Measurements from ENCODE around the gene MRGPRD. TPM values are rescaled to one million over a fixed set of nuclear protein-coding genes. Genes with fewer than 3 reads are reported as not detected.

The MRGPRD gene
- total and polyA plus RNA-seq, 4 donors: not detected

DNA sequence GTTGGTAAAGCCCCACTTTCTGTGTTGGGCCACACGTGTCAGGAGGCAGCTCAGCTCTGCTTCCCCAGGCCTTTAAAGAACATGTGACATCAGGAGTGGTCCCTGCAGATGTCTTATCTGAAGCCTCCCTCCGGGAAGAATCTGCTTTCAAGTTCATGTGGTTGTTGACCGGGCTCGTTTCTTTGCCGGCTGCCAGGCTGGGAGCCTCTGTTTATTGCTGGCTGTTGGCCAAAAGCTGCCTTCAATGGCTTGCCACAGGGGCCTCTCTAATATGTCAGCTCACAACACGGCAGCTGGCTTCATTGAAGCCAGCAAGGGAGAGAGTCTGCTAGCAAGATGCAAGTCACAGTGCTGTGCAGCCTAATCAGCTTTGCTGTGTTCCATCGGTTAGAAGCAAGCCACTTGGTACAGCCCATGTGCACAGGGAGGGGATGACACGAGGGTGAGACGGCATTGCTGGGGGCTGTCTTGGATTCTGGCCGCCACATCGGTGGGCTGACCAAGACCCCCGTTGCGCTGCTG lies 17.7 kb upstream of the MRGPRD start:
- DNase-seq (ENCODE audit: low spot score): no peak
- Histone ChIP-seq H3K9ac (ENCODE audit: low read depth in 1 of 2, low read length in 2 of 2) (no peak overlapping the region), H3K27me3 (ENCODE audit: control insufficient read depth in 4 of 4, insufficient read depth in 4 of 4, low read length in 3 of 4) (no peaks in the 10 kb centered on the region), H3K9me3 (ENCODE audit: control insufficient read depth in 4 of 4, low read length in 3 of 4) (no peaks in the 10 kb centered on the region), H3K27ac (ENCODE audit: low read depth in 1 of 2, low read length in 2 of 2) (no peak overlapping the region), H3K4me3 (ENCODE audit: low read depth in 1 of 3, low read length in 3 of 3) (no peak overlapping the region), H3K4me1 (ENCODE audit: control insufficient read depth in 4 of 4, insufficient read depth in 4 of 4, low read length in 3 of 4) (peaks cover 8 to 24% (median 13%) of the 10 kb centered on the region in 4 donors), H3K36me3 (ENCODE audit: control insufficient read depth in 4 of 4, insufficient read depth in 3 of 4, low read depth in 1 of 4, low read length in 3 of 4) (no peaks in the 10 kb centered on the region)
- WGBS: 42% methylated on average over 13 of the region's 13 CpGs
- TF ChIP-seq JUND (IDR thresholded peaks at IDR 0.05) (no peak), SP1 (IDR thresholded peaks at IDR 0.05) (no peak), YY1 (IDR thresholded peaks at IDR 0.05) (no peak), HNF4G (IDR thresholded peaks at IDR 0.05) (no peak), NR2F2 (IDR thresholded peaks at IDR 0.05) (no peak), TAF1 (conservative IDR thresholded peaks at IDR 0.05) (no peak), EGR1 (IDR thresholded peaks at IDR 0.05; ENCODE audit: low read depth in 2 of 2) (no peak)
- TF ChIP-seq, protein P1, sequence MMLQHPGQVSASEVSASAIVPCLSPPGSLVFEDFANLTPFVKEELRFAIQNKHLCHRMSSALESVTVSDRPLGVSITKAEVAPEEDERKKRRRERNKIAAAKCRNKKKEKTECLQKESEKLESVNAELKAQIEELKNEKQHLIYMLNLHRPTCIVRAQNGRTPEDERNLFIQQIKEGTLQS (IDR thresholded peaks at IDR 0.05): no peak
- TF ChIP-seq, protein P2, sequence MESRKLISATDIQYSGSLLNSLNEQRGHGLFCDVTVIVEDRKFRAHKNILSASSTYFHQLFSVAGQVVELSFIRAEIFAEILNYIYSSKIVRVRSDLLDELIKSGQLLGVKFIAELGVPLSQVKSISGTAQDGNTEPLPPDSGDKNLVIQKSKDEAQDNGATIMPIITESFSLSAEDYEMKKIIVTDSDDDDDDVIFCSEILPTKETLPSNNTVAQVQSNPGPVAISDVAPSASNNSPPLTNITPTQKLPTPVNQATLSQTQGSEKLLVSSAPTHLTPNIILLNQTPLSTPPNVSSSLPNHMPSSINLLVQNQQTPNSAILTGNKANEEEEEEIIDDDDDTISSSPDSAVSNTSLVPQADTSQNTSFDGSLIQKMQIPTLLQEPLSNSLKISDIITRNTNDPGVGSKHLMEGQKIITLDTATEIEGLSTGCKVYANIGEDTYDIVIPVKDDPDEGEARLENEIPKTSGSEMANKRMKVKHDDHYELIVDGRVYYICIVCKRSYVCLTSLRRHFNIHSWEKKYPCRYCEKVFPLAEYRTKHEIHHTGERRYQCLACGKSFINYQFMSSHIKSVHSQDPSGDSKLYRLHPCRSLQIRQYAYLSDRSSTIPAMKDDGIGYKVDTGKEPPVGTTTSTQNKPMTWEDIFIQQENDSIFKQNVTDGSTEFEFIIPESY (IDR thresholded peaks at IDR 0.05): no peak

DNA sequence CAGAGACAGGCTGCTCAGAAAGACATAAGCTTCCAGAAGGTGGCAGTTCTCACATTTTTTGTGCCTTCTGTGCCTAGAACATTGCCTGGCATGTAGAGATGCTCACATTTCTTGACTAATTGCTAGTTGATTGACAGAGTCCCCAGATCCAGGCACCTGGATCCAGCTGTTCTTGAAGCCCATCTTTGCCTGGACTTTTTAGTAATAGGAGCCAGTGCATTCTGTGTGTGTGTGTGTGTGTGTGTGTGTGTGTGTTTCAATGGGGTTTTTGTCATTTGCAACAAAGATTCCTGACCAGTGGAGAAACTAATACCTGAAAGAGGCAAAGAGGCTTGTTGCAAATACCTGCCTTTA lies 17.2 kb upstream of the MRGPRD start:
- Histone ChIP-seq H3K4me3 (ENCODE audit: low read depth in 1 of 3, low read length in 3 of 3) (no peak overlapping the region), H3K36me3 (ENCODE audit: control insufficient read depth in 4 of 4, insufficient read depth in 3 of 4, low read depth in 1 of 4, low read length in 3 of 4) (no peaks in the 10 kb centered on the region), H3K9me3 (ENCODE audit: control insufficient read depth in 4 of 4, low read length in 3 of 4) (no peaks in the 10 kb centered on the region), H3K27me3 (ENCODE audit: control insufficient read depth in 4 of 4, insufficient read depth in 4 of 4, low read length in 3 of 4) (no peaks in the 10 kb centered on the region), H3K27ac (ENCODE audit: low read depth in 1 of 2, low read length in 2 of 2) (no peak overlapping the region), H3K9ac (ENCODE audit: low read depth in 1 of 2, low read length in 2 of 2) (no peak overlapping the region), H3K4me1 (ENCODE audit: control insufficient read depth in 4 of 4, insufficient read depth in 4 of 4, low read length in 3 of 4) (peaks cover 8 to 24% (median 13%) of the 10 kb centered on the region in 4 donors)
- DNase-seq (ENCODE audit: low spot score): no peak
- TF ChIP-seq YY1 (IDR thresholded peaks at IDR 0.05): no peak
- no peak for TF ChIP-seq HNF4A (conservative IDR thresholded peaks at IDR 0.05)
- no peak for TF ChIP-seq GABPA (IDR thresholded peaks at IDR 0.05 in 1 of 2, conservative IDR thresholded peaks at IDR 0.05 in 1 of 2)
- no peak for TF ChIP-seq TAF1 (conservative IDR thresholded peaks at IDR 0.05)
- TF ChIP-seq RXRA (IDR thresholded peaks at IDR 0.05): no peak
- TF ChIP-seq, protein P2 (IDR thresholded peaks at IDR 0.05): no peak
- no peak for TF ChIP-seq EGR1 (IDR thresholded peaks at IDR 0.05; ENCODE audit: low read depth in 2 of 2)
- TF ChIP-seq FOXA2 (IDR thresholded peaks at IDR 0.05): no peak
- no peak for TF ChIP-seq FOXA1 (IDR thresholded peaks at IDR 0.05)
- TF ChIP-seq, protein P1 (IDR thresholded peaks at IDR 0.05): no peak
- no peak for TF ChIP-seq SP1 (IDR thresholded peaks at IDR 0.05)
